SK-N-SH treated with all-trans-retinoic acid at 6 μM for 48 hours (cell line): ENCODE measurements around the gene DNAH11.

ENCODE experiments used
- ATAC-seq: fragments of 200-7000 bp; cut with Tn5 transposase; 3 replicates; pipeline ENCODE4 v1.9.1; 2020; ENCODE audit warnings: mild to moderate bottlenecking, moderate library complexity
- ARNTL ChIP-seq: fragments of 450-650 bp; formaldehyde crosslinking; IDR thresholded peaks from 2 replicates; pipeline ENCODE4 v1.5.0; 2020; ENCODE audit warnings: low read depth, mild to moderate bottlenecking, moderate library complexity, borderline replicate concordance
- BACH2 ChIP-seq: fragments of 250-450 bp; sonication (Bioruptor Pico); IDR thresholded peaks from 2 replicates; pipeline ENCODE4 v1.9.0; 2021; ENCODE audit warnings: mild to moderate bottlenecking, borderline replicate concordance
- CREB5 ChIP-seq: fragments of 250-450 bp; sonication (Bioruptor Pico); IDR thresholded peaks from 2 replicates; pipeline ENCODE4 v1.5.1; 2020; ENCODE audit warnings: low read depth, mild to moderate bottlenecking, moderate library complexity
- CSDC2 ChIP-seq: fragments of 250-450 bp; sonication (Bioruptor Pico); IDR thresholded peaks from 2 replicates; pipeline ENCODE4 v1.5.0; 2020; ENCODE audit warnings: mild to moderate bottlenecking, moderate library complexity
- ESRRG ChIP-seq: fragments of 250-450 bp; sonication (Bioruptor Pico); IDR thresholded peaks from 2 replicates; pipeline ENCODE4 v1.6.1; 2021; ENCODE audit warnings: mild to moderate bottlenecking
- GLIS3 ChIP-seq: fragments of 250-450 bp; sonication (Bioruptor Pico); IDR thresholded peaks from 2 replicates; pipeline ENCODE4 v1.5.0; 2020; ENCODE audit warnings: mild to moderate bottlenecking, moderate library complexity
- OSR1 ChIP-seq: fragments of 250-450 bp; sonication (Bioruptor Pico); IDR thresholded peaks from 2 replicates; pipeline ENCODE4 v1.8.0; 2022; ENCODE audit warnings: moderate library complexity, mild to moderate bottlenecking, inconsistent platforms
- PATZ1 ChIP-seq: fragments of 250-450 bp; sonication (Bioruptor Pico); IDR thresholded peaks from 2 replicates; pipeline ENCODE4 v1.8.0; 2020; ENCODE audit warnings: mild to moderate bottlenecking, moderate library complexity, borderline replicate concordance
- PPARA ChIP-seq: fragments of 250-450 bp; sonication (Bioruptor Pico); IDR thresholded peaks from 2 replicates; pipeline ENCODE4 v1.5.0; 2020; ENCODE audit warnings: mild to moderate bottlenecking, borderline replicate concordance
- RARB ChIP-seq: fragments of 250-450 bp; sonication (Bioruptor Pico); IDR thresholded peaks from 2 replicates; pipeline ENCODE4 v1.8.0; 2021; ENCODE audit warnings: mild to moderate bottlenecking, moderate library complexity
- SNAI2 ChIP-seq: fragments of 250-450 bp; sonication (Bioruptor Pico); IDR thresholded peaks from 2 replicates; pipeline ENCODE4 v1.5.0; 2020; ENCODE audit warnings: mild to moderate bottlenecking, moderate library complexity
- TCF4 ChIP-seq: fragments of 250-450 bp; sonication (Bioruptor Pico); IDR thresholded peaks from 2 replicates; pipeline ENCODE4 v1.8.0; 2021; ENCODE audit warnings: mild to moderate bottlenecking, moderate library complexity, borderline replicate concordance
- TOX ChIP-seq: fragments of 250-450 bp; sonication (Bioruptor Pico); IDR thresholded peaks from 2 replicates; pipeline ENCODE4 v1.8.0; 2021; ENCODE audit warnings: mild to moderate bottlenecking, moderate library complexity, borderline replicate concordance
- TSHZ2 ChIP-seq: fragments of 250-450 bp; sonication (Bioruptor Pico); IDR thresholded peaks from 2 replicates; pipeline ENCODE4 v1.5.0; 2020; ENCODE audit warnings: mild to moderate bottlenecking, moderate library complexity
- ZC3H10 ChIP-seq: fragments of 250-450 bp; sonication (Bioruptor Pico); IDR thresholded peaks from 2 replicates; pipeline ENCODE4 v1.5.1; 2021; ENCODE audit warnings: mild to moderate bottlenecking, moderate library complexity
- ZFP3 ChIP-seq: fragments of 250-450 bp; sonication (Bioruptor Pico); IDR thresholded peaks from 2 replicates; pipeline ENCODE4 v1.5.0; 2020; ENCODE audit warnings: mild to moderate bottlenecking, moderate library complexity
- ZFP30 ChIP-seq: fragments of 450-650 bp; formaldehyde crosslinking; IDR thresholded peaks from 2 replicates; pipeline ENCODE4 v1.5.0; 2022; ENCODE audit warnings: mild to moderate bottlenecking, moderate library complexity
- ZNF565 ChIP-seq: fragments of 450-650 bp; formaldehyde crosslinking; conservative IDR thresholded peaks from 2 replicates; pipeline ENCODE4 v1.5.0; 2020; ENCODE audit warnings: low read depth, mild to moderate bottlenecking, moderate library complexity
- ZNF70 ChIP-seq: fragments of 450-650 bp; formaldehyde crosslinking; IDR thresholded peaks from 2 replicates; pipeline ENCODE4 v1.5.0; 2020; ENCODE audit warnings: mild to moderate bottlenecking, moderate library complexity
- ZNF8 ChIP-seq: fragments of 450-650 bp; formaldehyde crosslinking; IDR thresholded peaks from 2 replicates; pipeline ENCODE4 v1.5.0; 2020; ENCODE audit warnings: mild to moderate bottlenecking, moderate library complexity
- TF ChIP-seq, protein P1 (sequence below): fragments of 250-450 bp; sonication (Bioruptor Pico); IDR thresholded peaks from 2 replicates; pipeline ENCODE4 v1.8.0; 2021; ENCODE audit warnings: low read depth, mild to moderate bottlenecking, moderate library complexity, borderline replicate concordance

DNAH11 gene

GRCh38 chr7:21585070-21585724, 42.4 kb downstream of the DNAH11 start:
- no peak for ATAC-seq

DNA sequence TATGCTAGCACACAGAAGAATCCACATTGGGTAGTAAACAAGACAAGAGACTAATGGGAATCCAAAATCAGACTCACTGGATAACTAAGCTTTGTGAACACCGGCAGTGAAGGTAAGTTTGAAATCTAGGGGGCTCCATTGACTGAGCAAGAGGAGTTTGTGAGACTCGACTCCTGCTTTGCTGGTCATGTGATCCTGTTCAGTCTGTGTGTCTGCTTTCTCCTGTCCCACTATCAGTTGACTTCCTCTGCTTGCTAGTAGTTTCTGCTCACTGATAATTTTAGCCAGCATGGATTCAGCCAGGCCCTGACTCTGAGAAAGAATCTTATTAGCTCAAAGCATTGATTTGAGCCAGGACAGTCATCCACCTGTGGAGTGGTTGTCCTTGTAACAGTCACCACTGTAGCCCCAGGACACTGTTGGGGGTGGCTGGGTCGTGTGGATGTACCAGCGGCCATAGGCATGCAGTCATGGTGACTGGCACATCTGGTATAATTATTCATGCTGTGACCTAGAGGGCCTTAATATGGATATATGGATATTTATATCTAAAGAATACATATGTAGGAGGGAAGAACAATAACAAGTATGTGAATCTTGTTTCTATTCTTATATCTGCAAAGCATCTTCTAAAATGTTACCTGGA, 44.4 kb downstream of the DNAH11 start:
- no peak for TF ChIP-seq CSDC2
- no peak for TF ChIP-seq TCF4 (CRISPR knock-in tag)
- no peak for TF ChIP-seq CREB5 (CRISPR knock-in tag)
- no peak for TF ChIP-seq BACH2 (CRISPR knock-in tag)
- TF ChIP-seq ZNF565 (CRISPR knock-in tag) = no peak
- TF ChIP-seq OSR1 = no peak
- TF ChIP-seq, protein P1, sequence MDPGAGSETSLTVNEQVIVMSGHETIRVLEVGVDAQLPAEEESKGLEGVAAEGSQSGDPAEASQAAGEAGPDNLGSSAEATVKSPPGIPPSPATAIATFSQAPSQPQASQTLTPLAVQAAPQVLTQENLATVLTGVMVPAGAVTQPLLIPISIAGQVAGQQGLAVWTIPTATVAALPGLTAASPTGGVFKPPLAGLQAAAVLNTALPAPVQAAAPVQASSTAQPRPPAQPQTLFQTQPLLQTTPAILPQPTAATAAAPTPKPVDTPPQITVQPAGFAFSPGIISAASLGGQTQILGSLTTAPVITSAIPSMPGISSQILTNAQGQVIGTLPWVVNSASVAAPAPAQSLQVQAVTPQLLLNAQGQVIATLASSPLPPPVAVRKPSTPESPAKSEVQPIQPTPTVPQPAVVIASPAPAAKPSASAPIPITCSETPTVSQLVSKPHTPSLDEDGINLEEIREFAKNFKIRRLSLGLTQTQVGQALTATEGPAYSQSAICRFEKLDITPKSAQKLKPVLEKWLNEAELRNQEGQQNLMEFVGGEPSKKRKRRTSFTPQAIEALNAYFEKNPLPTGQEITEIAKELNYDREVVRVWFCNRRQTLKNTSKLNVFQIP = no peak
- TF ChIP-seq TSHZ2 (CRISPR knock-in tag) = no peak
- no peak for TF ChIP-seq SNAI2
- no peak for TF ChIP-seq ZFP3 (CRISPR knock-in tag)
- TF ChIP-seq ARNTL (CRISPR knock-in tag) = no peak
- TF ChIP-seq PPARA (CRISPR knock-in tag) = no peak
- no peak for TF ChIP-seq ESRRG (CRISPR knock-in tag)
- ATAC-seq = no peak

More at GRCh38 chr7:21585070-21585724, 42.4 kb downstream of the DNAH11 start:
- no peak for TF ChIP-seq SNAI2
- TF ChIP-seq ZFP30 = no peak
- no peak for TF ChIP-seq ZNF8 (CRISPR knock-in tag)
- no peak for TF ChIP-seq RARB (CRISPR knock-in tag)
- TF ChIP-seq BACH2 (CRISPR knock-in tag) = no peak
- TF ChIP-seq ZC3H10 = no peak
- TF ChIP-seq TCF4 (CRISPR knock-in tag) = no peak
- no peak for TF ChIP-seq TSHZ2 (CRISPR knock-in tag)
- TF ChIP-seq ZNF70 = no peak
- TF ChIP-seq ARNTL (CRISPR knock-in tag) = no peak
- TF ChIP-seq PPARA (CRISPR knock-in tag) = no peak
- no peak for TF ChIP-seq PATZ1 (CRISPR knock-in tag)
- TF ChIP-seq GLIS3 = no peak
- TF ChIP-seq OSR1 = no peak
- no peak for TF ChIP-seq TOX (CRISPR knock-in tag)
- no peak for TF ChIP-seq ESRRG (CRISPR knock-in tag)
- TF ChIP-seq, all 23 proteins: peak for 0
